ENCODE results near the gene C13orf46.

Gene C13orf46

GRCh38 chr13:113970810-113971470, 2.9 kb downstream of the C13orf46 start:
- no peak for DNase-seq (ENCODE audit: low spot score)

GRCh38 chr13:113969973-113970611, 3.8 kb downstream of the C13orf46 start:
- no peak for DNase-seq (ENCODE audit: low spot score)

GRCh38 chr13:113969311-113969972, 4.4 kb downstream of the C13orf46 start:
- no peak for DNase-seq (ENCODE audit: low spot score)

- no peak for DNase-seq (ENCODE audit: low spot score)
Observed at GRCh38 chr13:113968463-113969310, 5.2 kb downstream of the C13orf46 start.

GRCh38 chr13:113967729-113968462, 6.0 kb downstream of the C13orf46 start:
- DNase-seq (ENCODE audit: low spot score): no peak

- DNase-seq (ENCODE audit: low spot score): no peak
Observed at GRCh38 chr13:113967206-113967720, 6.6 kb downstream of the C13orf46 start.

- no peak for DNase-seq (ENCODE audit: low spot score)
Observed at GRCh38 chr13:113965968-113966884, 7.7 kb downstream of the C13orf46 start.

GRCh38 chr13:113965383-113965874, 8.4 kb downstream of the C13orf46 start:
- DNase-seq (ENCODE audit: low spot score): no peak

- no peak for DNase-seq (ENCODE audit: low spot score)
Observed at GRCh38 chr13:113964251-113964995, 9.5 kb downstream of the C13orf46 start.

GRCh38 chr13:113963376-113963775, 10.5 kb downstream of the C13orf46 start:
- DNase-seq (ENCODE audit: low spot score): no peak

GRCh38 chr13:113962975-113963374, 10.9 kb downstream of the C13orf46 start:
- no peak for DNase-seq (ENCODE audit: low spot score)

GRCh38 chr13:113962386-113962785, 11.5 kb downstream of the C13orf46 start:
- DNase-seq (ENCODE audit: low spot score): no peak

GRCh38 chr13:113960276-113960948, 13.5 kb downstream of the C13orf46 start:
- DNase-seq (ENCODE audit: low spot score): no peak

GRCh38 chr13:113959198-113959597, 14.7 kb downstream of the C13orf46 start:
- no peak for DNase-seq (ENCODE audit: low spot score)

GRCh38 chr13:113958373-113958772, 15.5 kb downstream of the C13orf46 start:
- no peak for DNase-seq (ENCODE audit: low spot score)

GRCh38 chr13:113956571-113956970, 17.3 kb downstream of the C13orf46 start:
- DNase-seq (ENCODE audit: low spot score): no peak

GRCh38 chr13:113955691-113956090, 18.2 kb downstream of the C13orf46 start:
- no peak for DNase-seq (ENCODE audit: low spot score)

GRCh38 chr13:113955235-113955634, 18.6 kb downstream of the C13orf46 start:
- no peak for DNase-seq (ENCODE audit: low spot score)
